ENCODE results near the gene SLC12A9.

Gene SLC12A9

GRCh38 chr7:100826514-100827329, 25.8 kb upstream of the SLC12A9 start (continued):
- TF ChIP-seq ZNF707 (tag by site-specific recombination; IDR thresholded peaks at IDR 0.05) (no peak), ZNF354C (tag by site-specific recombination; IDR thresholded peaks at IDR 0.05; ENCODE audit: borderline replicate concordance, low read depth) (no peak), KLF10 (tag by site-specific recombination; IDR thresholded peaks at IDR 0.05) (no peak)

- Histone ChIP-seq H3K4me3 (ENCODE audit: low read depth, low read length) (peak within 1 kb of the TSS; percentile 82), H3K36me3 (ENCODE audit: control insufficient read depth in 2 of 2, insufficient read depth in 1 of 2, low read length in 2 of 2) (peaks cover 7 to 20% of the 10 kb centered on the region in 2 experiments; a peak in 2 of 3 replicates), H3K4me1 (ENCODE audit: control insufficient read depth, insufficient read depth, low read length) (no peaks in the 10 kb centered on the region), H3K27ac (ENCODE audit: extremely low read depth, low read depth, low read length) (peak within 1 kb of the TSS; percentile 91; the same call in 1 of the 2 replicates), H3K9me3 (ENCODE audit: control insufficient read depth, insufficient read depth, low read depth, low read length) (no peaks in the 10 kb centered on the region)
- ChIA-PET CTCF (interaction anchor here (0.6 to 2.0 kb wide), 13 partner anchors 9 to 122 kb away, joined by 3 to 13 read pairs (median 5); partner anchors contain the start of genes POP7 and SLC12A9), POLR2A (interaction anchor here (0.6 to 2.7 kb wide), 20 partner anchors 9 to 1356 kb away, joined by 3 to 25 read pairs (median 4); partner anchors contain the start of genes MEPCE, POP7, SLC12A9 and SRRT)
- TF ChIP-seq ZNF280C (tag by site-specific recombination; IDR thresholded peaks at IDR 0.05) (no peak), ZNF518A (tag by site-specific recombination; conservative IDR thresholded peaks at IDR 0.05; ENCODE audit: low read depth) (no peak), ZNF324 (tag by site-specific recombination; IDR thresholded peaks at IDR 0.05) (0 out of 2 replicates have a peak, but pooled peaks have one; percentile 37), OVOL3 (tag by site-specific recombination; IDR thresholded peaks at IDR 0.05) (0 out of 2 replicates have a peak, but pooled peaks have one; percentile 26), GLI4 (tag by site-specific recombination; IDR thresholded peaks at IDR 0.05) (no peak; the same call in 1 of the 2 replicates), FEZF1 (tag by site-specific recombination; IDR thresholded peaks at IDR 0.05) (no peak), IKZF3 (tag by site-specific recombination; IDR thresholded peaks at IDR 0.05) (peak; percentile 92), ZNF660 (tag by site-specific recombination; IDR thresholded peaks at IDR 0.05) (0 out of 2 replicates have a peak, but pooled peaks have one; percentile 39), ZBTB8A (tag by site-specific recombination; IDR thresholded peaks at IDR 0.05) (peak; percentile 97), ZNF37A (tag by site-specific recombination; IDR thresholded peaks at IDR 0.05) (no peak), ZNF561 (tag by site-specific recombination; IDR thresholded peaks at IDR 0.05; ENCODE audit: borderline replicate concordance) (peak; percentile 81; the same call in 1 of the 2 replicates), OSR2 (tag by site-specific recombination; IDR thresholded peaks at IDR 0.05) (no peak), TRIM28 (IDR thresholded peaks at IDR 0.05; ENCODE audit: borderline replicate concordance, low read length) (no peak)
- TF ChIP-seq, protein P1, sequence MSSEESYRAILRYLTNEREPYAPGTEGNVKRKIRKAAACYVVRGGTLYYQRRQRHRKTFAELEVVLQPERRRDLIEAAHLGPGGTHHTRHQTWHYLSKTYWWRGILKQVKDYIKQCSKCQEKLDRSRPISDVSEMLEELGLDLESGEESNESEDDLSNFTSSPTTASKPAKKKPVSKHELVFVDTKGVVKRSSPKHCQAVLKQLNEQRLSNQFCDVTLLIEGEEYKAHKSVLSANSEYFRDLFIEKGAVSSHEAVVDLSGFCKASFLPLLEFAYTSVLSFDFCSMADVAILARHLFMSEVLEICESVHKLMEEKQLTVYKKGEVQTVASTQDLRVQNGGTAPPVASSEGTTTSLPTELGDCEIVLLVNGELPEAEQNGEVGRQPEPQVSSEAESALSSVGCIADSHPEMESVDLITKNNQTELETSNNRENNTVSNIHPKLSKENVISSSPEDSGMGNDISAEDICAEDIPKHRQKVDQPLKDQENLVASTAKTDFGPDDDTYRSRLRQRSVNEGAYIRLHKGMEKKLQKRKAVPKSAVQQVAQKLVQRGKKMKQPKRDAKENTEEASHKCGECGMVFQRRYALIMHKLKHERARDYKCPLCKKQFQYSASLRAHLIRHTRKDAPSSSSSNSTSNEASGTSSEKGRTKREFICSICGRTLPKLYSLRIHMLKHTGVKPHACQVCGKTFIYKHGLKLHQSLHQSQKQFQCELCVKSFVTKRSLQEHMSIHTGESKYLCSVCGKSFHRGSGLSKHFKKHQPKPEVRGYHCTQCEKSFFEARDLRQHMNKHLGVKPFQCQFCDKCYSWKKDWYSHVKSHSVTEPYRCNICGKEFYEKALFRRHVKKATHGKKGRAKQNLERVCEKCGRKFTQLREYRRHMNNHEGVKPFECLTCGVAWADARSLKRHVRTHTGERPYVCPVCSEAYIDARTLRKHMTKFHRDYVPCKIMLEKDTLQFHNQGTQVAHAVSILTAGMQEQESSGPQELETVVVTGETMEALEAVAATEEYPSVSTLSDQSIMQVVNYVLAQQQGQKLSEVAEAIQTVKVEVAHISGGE (tag by site-specific recombination; conservative IDR thresholded peaks at IDR 0.05; ENCODE audit: low read depth): peak; percentile 32
- TF ChIP-seq, protein P2, sequence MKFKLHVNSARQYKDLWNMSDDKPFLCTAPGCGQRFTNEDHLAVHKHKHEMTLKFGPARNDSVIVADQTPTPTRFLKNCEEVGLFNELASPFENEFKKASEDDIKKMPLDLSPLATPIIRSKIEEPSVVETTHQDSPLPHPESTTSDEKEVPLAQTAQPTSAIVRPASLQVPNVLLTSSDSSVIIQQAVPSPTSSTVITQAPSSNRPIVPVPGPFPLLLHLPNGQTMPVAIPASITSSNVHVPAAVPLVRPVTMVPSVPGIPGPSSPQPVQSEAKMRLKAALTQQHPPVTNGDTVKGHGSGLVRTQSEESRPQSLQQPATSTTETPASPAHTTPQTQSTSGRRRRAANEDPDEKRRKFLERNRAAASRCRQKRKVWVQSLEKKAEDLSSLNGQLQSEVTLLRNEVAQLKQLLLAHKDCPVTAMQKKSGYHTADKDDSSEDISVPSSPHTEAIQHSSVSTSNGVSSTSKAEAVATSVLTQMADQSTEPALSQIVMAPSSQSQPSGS (tag by site-specific recombination; IDR thresholded peaks at IDR 0.05; ENCODE audit: low read depth): no peak
- TF ChIP-seq, protein P3, sequence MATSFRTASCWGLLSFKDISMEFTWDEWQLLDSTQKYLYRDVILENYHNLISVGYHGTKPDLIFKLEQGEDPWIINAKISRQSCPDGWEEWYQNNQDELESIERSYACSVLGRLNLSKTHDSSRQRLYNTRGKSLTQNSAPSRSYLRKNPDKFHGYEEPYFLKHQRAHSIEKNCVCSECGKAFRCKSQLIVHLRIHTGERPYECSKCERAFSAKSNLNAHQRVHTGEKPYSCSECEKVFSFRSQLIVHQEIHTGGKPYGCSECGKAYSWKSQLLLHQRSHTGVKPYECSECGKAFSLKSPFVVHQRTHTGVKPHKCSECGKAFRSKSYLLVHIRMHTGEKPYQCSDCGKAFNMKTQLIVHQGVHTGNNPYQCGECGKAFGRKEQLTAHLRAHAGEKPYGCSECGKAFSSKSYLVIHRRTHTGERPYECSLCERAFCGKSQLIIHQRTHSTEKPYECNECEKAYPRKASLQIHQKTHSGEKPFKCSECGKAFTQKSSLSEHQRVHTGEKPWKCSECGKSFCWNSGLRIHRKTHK (tag by site-specific recombination; IDR thresholded peaks at IDR 0.05): no peak
Observed at GRCh38 chr7:100827330-100828226, 24.9 kb upstream of the SLC12A9 start, which contains the start of gene EPHB4. Gene EPHB4, minus strand, starts transcription at chr7:100827523. Its CDS starts 493 bp downstream, at chr7:100827030.
